Measurements from ENCODE around the gene VPREB1.

Gene VPREB1

GRCh38 chr22:22228421-22228820, 16.2 kb upstream of the VPREB1 start:
- no peaks in the 10 kb centered on the region for H3K4me1 Mint-ChIP-seq (ENCODE audit: low read depth)
- DNase-seq = no peak
- no peaks in the 10 kb centered on the region for H3K27me3 Mint-ChIP-seq
- no peaks in the 10 kb centered on the region for H3K9me3 Mint-ChIP-seq
- H3K27ac Mint-ChIP-seq = no peak overlapping the region
- no peak overlapping the region for H3K4me3 Mint-ChIP-seq
- H3K36me3 Mint-ChIP-seq (ENCODE audit: low read depth) = no peaks in the 10 kb centered on the region

- DNase-seq = no peak
- Mint-ChIP-seq H3K4me3 (no peak overlapping the region), H3K27ac (no peak overlapping the region), H3K36me3 (ENCODE audit: low read depth) (no peaks in the 10 kb centered on the region), H3K27me3 (no peaks in the 10 kb centered on the region), H3K4me1 (ENCODE audit: low read depth) (no peaks in the 10 kb centered on the region), H3K9me3 (no peaks in the 10 kb centered on the region)
Measured at GRCh38 chr22:22228921-22229320, 15.7 kb upstream of the VPREB1 start.

- no peak overlapping the region for H3K27ac Mint-ChIP-seq
- H3K4me3 Mint-ChIP-seq = no peak overlapping the region
- H3K36me3 Mint-ChIP-seq (ENCODE audit: low read depth) = no peaks in the 10 kb centered on the region
- no peak for DNase-seq
- H3K9me3 Mint-ChIP-seq = no peaks in the 10 kb centered on the region
- no peaks in the 10 kb centered on the region for H3K27me3 Mint-ChIP-seq
- no peaks in the 10 kb centered on the region for H3K4me1 Mint-ChIP-seq (ENCODE audit: low read depth)
Measured at GRCh38 chr22:22229683-22230420, 14.7 kb upstream of the VPREB1 start.

- Mint-ChIP-seq H3K27me3 (no peaks in the 10 kb centered on the region), H3K9me3 (no peaks in the 10 kb centered on the region), H3K4me1 (ENCODE audit: low read depth) (peaks cover 2% of the 10 kb centered on the region), H3K36me3 (ENCODE audit: low read depth) (no peaks in the 10 kb centered on the region), H3K27ac (no peak overlapping the region), H3K4me3 (no peak overlapping the region)
- no peak for DNase-seq
Measured at GRCh38 chr22:22230438-22230837, 14.1 kb upstream of the VPREB1 start.

GRCh38 chr22:22233081-22233480, 11.5 kb upstream of the VPREB1 start:
- Mint-ChIP-seq H3K27me3 (no peaks in the 10 kb centered on the region), H3K36me3 (ENCODE audit: low read depth) (no peaks in the 10 kb centered on the region), H3K9me3 (no peaks in the 10 kb centered on the region), H3K27ac (no peak overlapping the region), H3K4me1 (ENCODE audit: low read depth) (peaks cover 5% of the 10 kb centered on the region), H3K4me3 (no peak overlapping the region)
- DNase-seq = no peak

- H3K27ac Mint-ChIP-seq = no peak overlapping the region
Measured at GRCh38 chr22:22235558-22235957, 9.0 kb upstream of the VPREB1 start.

GRCh38 chr22:22237521-22237920, 7.1 kb upstream of the VPREB1 start:
- H3K36me3 Mint-ChIP-seq (ENCODE audit: low read depth) = no peaks in the 10 kb centered on the region
- H3K4me3 Mint-ChIP-seq = no peak overlapping the region
- no peaks in the 10 kb centered on the region for H3K27me3 Mint-ChIP-seq
- peaks cover 5% of the 10 kb centered on the region for H3K4me1 Mint-ChIP-seq (ENCODE audit: low read depth)
- no peaks in the 10 kb centered on the region for H3K9me3 Mint-ChIP-seq
- DNase-seq = no peak
- H3K27ac Mint-ChIP-seq = no peak overlapping the region

More at GRCh38 chr22:22235558-22235957, 9.0 kb upstream of the VPREB1 start:
- no peaks in the 10 kb centered on the region for H3K27me3 Mint-ChIP-seq
- peaks cover 5% of the 10 kb centered on the region for H3K4me1 Mint-ChIP-seq (ENCODE audit: low read depth)
- DNase-seq = peak; percentile 69
- H3K4me3 Mint-ChIP-seq = no peak overlapping the region
- no peaks in the 10 kb centered on the region for H3K9me3 Mint-ChIP-seq
- H3K36me3 Mint-ChIP-seq (ENCODE audit: low read depth) = no peaks in the 10 kb centered on the region

GRCh38 chr22:22239311-22239939, 5.2 kb upstream of the VPREB1 start:
- Mint-ChIP-seq H3K4me1 (ENCODE audit: low read depth) (peaks cover 5% of the 10 kb centered on the region), H3K9me3 (no peaks in the 10 kb centered on the region), H3K36me3 (ENCODE audit: low read depth) (no peaks in the 10 kb centered on the region), H3K4me3 (no peak overlapping the region), H3K27me3 (peaks cover 7% of the 10 kb centered on the region), H3K27ac (no peak overlapping the region)
- no peak for DNase-seq

GRCh38 chr22:22241554-22241898, 3.1 kb upstream of the VPREB1 start:
- H3K27ac Mint-ChIP-seq = no peak overlapping the region
- no peaks in the 10 kb centered on the region for H3K4me1 Mint-ChIP-seq (ENCODE audit: low read depth)
- no peaks in the 10 kb centered on the region for H3K9me3 Mint-ChIP-seq
- no peak overlapping the region for H3K4me3 Mint-ChIP-seq
- no peaks in the 10 kb centered on the region for H3K36me3 Mint-ChIP-seq (ENCODE audit: low read depth)
- no peak for DNase-seq
- H3K27me3 Mint-ChIP-seq = peaks cover 15% of the 10 kb centered on the region

- Mint-ChIP-seq H3K9me3 (no peaks in the 10 kb centered on the region), H3K27me3 (peaks cover 15% of the 10 kb centered on the region), H3K4me1 (ENCODE audit: low read depth) (no peaks in the 10 kb centered on the region), H3K36me3 (ENCODE audit: low read depth) (no peaks in the 10 kb centered on the region), H3K4me3 (no peak overlapping the region), H3K27ac (no peak overlapping the region)
- no peak for DNase-seq
Measured at GRCh38 chr22:22242488-22242887, 2.1 kb upstream of the VPREB1 start.

- peaks cover 15% of the 10 kb centered on the region for H3K27me3 Mint-ChIP-seq
Measured at GRCh38 chr22:22243033-22243680, 1.4 kb upstream of the VPREB1 start.

GRCh38 chr22:22245256-22245909, 797 bp downstream of the VPREB1 start:
- no peak overlapping the region for H3K27ac Mint-ChIP-seq
- no peaks in the 10 kb centered on the region for H3K9me3 Mint-ChIP-seq
- H3K4me3 Mint-ChIP-seq = no peak overlapping the region
- H3K36me3 Mint-ChIP-seq (ENCODE audit: low read depth) = no peaks in the 10 kb centered on the region
- H3K4me1 Mint-ChIP-seq (ENCODE audit: low read depth) = peaks cover 12% of the 10 kb centered on the region
- H3K27me3 Mint-ChIP-seq = peaks cover 15% of the 10 kb centered on the region
- no peak for DNase-seq

More at GRCh38 chr22:22243033-22243680, 1.4 kb upstream of the VPREB1 start:
- no peak overlapping the region for H3K4me3 Mint-ChIP-seq
- no peak overlapping the region for H3K27ac Mint-ChIP-seq
- peaks cover under 1% of the 10 kb centered on the region for H3K4me1 Mint-ChIP-seq (ENCODE audit: low read depth)
- DNase-seq = no peak
- H3K9me3 Mint-ChIP-seq = no peaks in the 10 kb centered on the region
- H3K36me3 Mint-ChIP-seq (ENCODE audit: low read depth) = no peaks in the 10 kb centered on the region

- H3K4me1 Mint-ChIP-seq (ENCODE audit: low read depth) = peaks cover 12% of the 10 kb centered on the region
- H3K27me3 Mint-ChIP-seq = peaks cover 15% of the 10 kb centered on the region
- no peaks in the 10 kb centered on the region for H3K36me3 Mint-ChIP-seq (ENCODE audit: low read depth)
- DNase-seq = no peak
- no peak overlapping the region for H3K4me3 Mint-ChIP-seq
- no peaks in the 10 kb centered on the region for H3K9me3 Mint-ChIP-seq
- H3K27ac Mint-ChIP-seq = no peak overlapping the region
Measured at GRCh38 chr22:22245935-22246525, 1.4 kb downstream of the VPREB1 start.

- no peak overlapping the region for H3K27ac Mint-ChIP-seq
Measured at GRCh38 chr22:22246706-22247105, 2.1 kb downstream of the VPREB1 start.

More at GRCh38 chr22:22246706-22247105, 2.1 kb downstream of the VPREB1 start:
- H3K9me3 Mint-ChIP-seq = no peaks in the 10 kb centered on the region
- peaks cover 12% of the 10 kb centered on the region for H3K4me1 Mint-ChIP-seq (ENCODE audit: low read depth)
- H3K27me3 Mint-ChIP-seq = peaks cover 15% of the 10 kb centered on the region
- H3K36me3 Mint-ChIP-seq (ENCODE audit: low read depth) = no peaks in the 10 kb centered on the region
- H3K4me3 Mint-ChIP-seq = no peak overlapping the region
- no peak for DNase-seq

Data from activated T-cell treated with anti-CD3 and anti-CD28 coated beads, Interleukin-2, amount 50 U/mL, for 24 hours (primary cell).